H1 (cell line): ENCODE measurements around the gene CLDN2. TPM values are rescaled to one million over a fixed set of nuclear protein-coding genes. Genes with fewer than 3 reads are reported as not detected.

Experiments
- CTCF ChIA-PET: fragments of 300-600 bp; sonication (Branson Sonifier 250); formaldehyde crosslinking; loops from one replicate; lab custom pipeline; 2021; ENCODE audit not compliant: partially characterized antibody; lab: Charles Lee
- POLR2A ChIA-PET: fragments of 300-600 bp; sonication (Branson Sonifier 250); formaldehyde crosslinking; loops from one replicate; lab custom pipeline; 2021; ENCODE audit warnings: inconsistent platforms; ENCODE audit not compliant: partially characterized antibody; lab: Charles Lee
- DNase-seq, 2 experiments: peaks; one replicate each; pipeline versions ENCODE4 v3.0.0 to v3.0.0-alpha.2; 2010 to 2022; ENCODE audit warnings: low spot score in 2 of 2, low read depth in 1 of 2, mixed read lengths in 1 of 2
- FAIRE-seq: peaks from 2 replicates; lab custom pipeline; 2011; peaks lifted over from hg19 to GRCh38; lab: Jason Lieb, UNC
- H2AFZ ChIP-seq: 2 replicates; pipeline ENCODE4 v1.8.1; 2012; ENCODE audit warnings: low read length, inconsistent platforms
- H2AK5ac ChIP-seq: 2 replicates; pipeline ENCODE4 v1.6.1; 2013; ENCODE audit warnings: low read depth, low read length
- H2BK120ac ChIP-seq: replicated peaks from 2 replicates; pipeline ENCODE3; 2013; ENCODE audit warnings: low read depth, low read length, inconsistent platforms
- H2BK12ac ChIP-seq: 2 replicates; pipeline ENCODE4 v1.6.1; 2013; ENCODE audit warnings: low read depth, low read length
- H2BK15ac ChIP-seq: 2 replicates; pipeline ENCODE4 v1.6.1; 2013; ENCODE audit warnings: low read length
- H2BK20ac ChIP-seq: 2 replicates; pipeline ENCODE4 v1.6.1; 2013; ENCODE audit warnings: low read length
- H2BK5ac ChIP-seq: 2 replicates; pipeline ENCODE4 v1.6.1; 2013; ENCODE audit warnings: low read depth, low read length
- H3K14ac ChIP-seq: 2 replicates; pipeline ENCODE4 v1.6.1; 2013; ENCODE audit warnings: inconsistent platforms; ENCODE audit not compliant: insufficient read length
- H3K18ac ChIP-seq: 2 replicates; pipeline ENCODE4 v1.6.1; 2013; ENCODE audit warnings: low read length; ENCODE audit errors: extremely low read depth
- H3K23ac ChIP-seq: 2 replicates; pipeline ENCODE4 v1.6.1; 2013; ENCODE audit warnings: inconsistent platforms; ENCODE audit not compliant: insufficient read length
- H3K23me2 ChIP-seq: 2 replicates; pipeline ENCODE4 v1.6.1; 2013; ENCODE audit warnings: low read depth, low read length
- H3K27ac ChIP-seq: 2 replicates; pipeline ENCODE4 v1.6.1; 2011; ENCODE audit warnings: low read depth, low read length, inconsistent platforms
- H3K27me3 ChIP-seq, 4 experiments: replicated peaks in 1 of 4; 1 replicate in 1 of 4; 2 replicates in 3 of 4; pipeline versions ENCODE4 v1.6.1 to v1.8.1; 2011 to 2013; ENCODE audit warnings: low read length in 3 of 4, mild to moderate bottlenecking in 3 of 4, inconsistent platforms in 2 of 4, mixed read lengths in 2 of 4, moderate library complexity in 1 of 4; ENCODE audit not compliant: control insufficient read depth in 3 of 4, insufficient read depth in 3 of 4; ENCODE audit errors: extremely low read depth in 1 of 4
- H3K36me3 ChIP-seq, 4 experiments: 2 replicates each; pipeline versions ENCODE4 v1.6.1 to v1.8.1; 2011 to 2013; ENCODE audit warnings: mild to moderate bottlenecking in 4 of 4, low read length in 3 of 4, moderate library complexity in 2 of 4, control low read depth in 1 of 4, inconsistent platforms in 1 of 4; ENCODE audit not compliant: insufficient read depth in 4 of 4, control insufficient read depth in 2 of 4
- H3K4ac ChIP-seq: replicated peaks from 2 replicates; pipeline ENCODE3; 2013; ENCODE audit warnings: low read length, low read depth, mixed read lengths, inconsistent platforms; ENCODE audit not compliant: insufficient read length
- H3K4me1 ChIP-seq, 4 experiments: replicated peaks in 1 of 4; 1 replicate in 1 of 4; 2 replicates in 3 of 4; pipeline versions ENCODE4 v1.6.1 to v1.8.1; 2011 to 2013; ENCODE audit warnings: low read length in 3 of 4, inconsistent platforms in 2 of 4, mixed read lengths in 1 of 4; ENCODE audit not compliant: insufficient read depth in 4 of 4, control insufficient read depth in 3 of 4
- H3K4me2 ChIP-seq, 2 experiments: 2 replicates each; pipeline versions ENCODE4 v1.6.1 to v1.8.1; 2011 to 2013; ENCODE audit warnings: low read depth in 2 of 2, low read length in 2 of 2, control low read depth in 1 of 2, inconsistent platforms in 1 of 2, mild to moderate bottlenecking in 1 of 2; ENCODE audit not compliant: insufficient read depth in 1 of 2
- H3K4me3 ChIP-seq, 4 experiments: fragments of 200-600, 300-600 bp in 1 of 4; sonication (generic), shearing (Covaris generic), sonication (Bioruptor Twin) in 1 of 4; 2 replicates each; pipeline versions ENCODE4 v1.5.1 to v1.8.1; 2011 to 2016; ENCODE audit warnings: low read length in 4 of 4, low read depth in 3 of 4, control low read depth in 2 of 4, inconsistent platforms in 2 of 4, mild to moderate bottlenecking in 2 of 4, mixed read lengths in 1 of 4, moderate library complexity in 1 of 4; ENCODE audit not compliant: insufficient read depth in 2 of 4; ENCODE audit errors: extremely low read depth in 1 of 4
- H3K56ac ChIP-seq: replicated peaks from 2 replicates; pipeline ENCODE3; 2013; ENCODE audit warnings: low read depth, mild to moderate bottlenecking, mixed read lengths, low read length, inconsistent platforms; ENCODE audit not compliant: insufficient read length
- H3K79me1 ChIP-seq: 2 replicates; pipeline ENCODE4 v1.6.1; 2013; ENCODE audit warnings: low read depth, low read length, control low read depth
- H3K79me2 ChIP-seq, 2 experiments: 2 replicates each; pipeline versions ENCODE4 v1.6.1 to v1.8.1; 2012 to 2013; ENCODE audit warnings: low read length in 2 of 2, mild to moderate bottlenecking in 2 of 2, inconsistent platforms in 1 of 2; ENCODE audit not compliant: insufficient read depth in 2 of 2, control insufficient read depth in 1 of 2
- H3K9ac ChIP-seq, 4 experiments: replicated peaks in 1 of 4; 1 replicate in 1 of 4; 2 replicates in 3 of 4; pipeline versions ENCODE4 v1.6.1 to v1.8.1; 2011 to 2013; ENCODE audit warnings: low read depth in 3 of 4, low read length in 3 of 4, control low read depth in 2 of 4, mild to moderate bottlenecking in 2 of 4, moderate library complexity in 2 of 4, inconsistent platforms in 1 of 4; ENCODE audit errors: extremely low read depth in 1 of 4
- H3K9me3 ChIP-seq, 2 experiments: 2 replicates each; pipeline versions ENCODE4 v1.6.1 to v1.8.1; 2012 to 2013; ENCODE audit warnings: mild to moderate bottlenecking in 2 of 2, moderate library complexity in 2 of 2, control low read depth in 1 of 2, inconsistent platforms in 1 of 2, low read depth in 1 of 2, low read length in 1 of 2, mixed read lengths in 1 of 2; ENCODE audit not compliant: insufficient read depth in 2 of 2
- H4K20me1 ChIP-seq, 2 experiments: replicated peaks in 1 of 2; 2 replicates each; pipeline versions ENCODE3 to v1.8.1; 2011 to 2013; ENCODE audit warnings: inconsistent platforms in 2 of 2, low read length in 2 of 2, mild to moderate bottlenecking in 1 of 2; ENCODE audit not compliant: insufficient read depth in 2 of 2, control insufficient read depth in 1 of 2
- H4K5ac ChIP-seq: 2 replicates; pipeline ENCODE4 v1.6.1; 2013; ENCODE audit warnings: low read length, low read depth, mixed read lengths, inconsistent platforms; ENCODE audit not compliant: insufficient read length
- H4K8ac ChIP-seq: 2 replicates; pipeline ENCODE4 v1.8.0; 2013; ENCODE audit warnings: mild to moderate bottlenecking, moderate library complexity, low read length, inconsistent platforms; ENCODE audit not compliant: insufficient read depth; ENCODE audit errors: extremely low read depth
- H4K91ac ChIP-seq: replicated peaks from 2 replicates; pipeline ENCODE3; 2013; ENCODE audit warnings: low read length, mixed read lengths, inconsistent platforms; ENCODE audit not compliant: insufficient read length
- ATF3 ChIP-seq: IDR thresholded peaks from 2 replicates; pipeline ENCODE4 v1.6.1; 2011; ENCODE audit warnings: low read depth, mild to moderate bottlenecking, low read length; ENCODE audit not compliant: insufficient read depth
- BACH1 ChIP-seq: IDR thresholded peaks from 2 replicates; pipeline ENCODE4 v1.6.1; 2012; ENCODE audit warnings: low read length, improper control_type of control experiment
- CBX5 ChIP-seq: fragments of 300-800, 300-1000 bp; sonication (generic); IDR thresholded peaks from 2 replicates; pipeline ENCODE4 v1.7.1; 2016; ENCODE audit warnings: antibody characterized with exemption, low read length, low read depth
- CBX8 ChIP-seq: fragments of 300-800, 300-1000 bp; sonication (generic); IDR thresholded peaks from 2 replicates; pipeline ENCODE4 v1.7.1; 2016; ENCODE audit warnings: low read depth, low read length, borderline replicate concordance
- CHD1 ChIP-seq: IDR thresholded peaks from 2 replicates; pipeline ENCODE4 v1.6.1; 2012; ENCODE audit warnings: low read depth, low read length, improper control_type of control experiment
- JUND ChIP-seq: IDR thresholded peaks from 2 replicates; pipeline ENCODE4 v1.6.1; 2011; ENCODE audit warnings: mild to moderate bottlenecking, improper control_type of control experiment, low read length
- SIX5 ChIP-seq: IDR thresholded peaks from 2 replicates; pipeline ENCODE4 v1.6.1; 2011; ENCODE audit warnings: mild to moderate bottlenecking, low read depth, low read length
- SP1 ChIP-seq: IDR thresholded peaks from 2 replicates; pipeline ENCODE4 v1.6.1; 2011; ENCODE audit warnings: low read depth, low read length
- SP4 ChIP-seq: IDR thresholded peaks from 2 replicates; pipeline ENCODE4 v1.6.1; 2012; ENCODE audit warnings: low read length, inconsistent platforms
- TBP ChIP-seq: IDR thresholded peaks from 2 replicates; pipeline ENCODE4 v1.6.1; 2011; ENCODE audit warnings: low read depth, low read length, improper control_type of control experiment
- WGBS, 2 experiments: shearing (Covaris generic) in 1 of 2; methylation state at CpG; one replicate each; pipeline versions ENCODE4 v1.1.6 to v1.1.7; 2013 to 2015; ENCODE audit warnings: low lambda C conversion rate in 2 of 2, mixed read lengths in 2 of 2, inconsistent platforms in 1 of 2, low coverage in 1 of 2, missing lambda C conversion rate in 1 of 2; ENCODE audit not compliant: insufficient replicate concordance in 2 of 2, insufficient coverage in 1 of 2, insufficient read length in 1 of 2; ENCODE audit errors: extremely low coverage in 1 of 2, missing lambda C conversion rate in 1 of 2; 5-methylcytosine and 5-hydroxymethylcytosine counted together
- polyA plus RNA-seq, 7 experiments: library from polyadenylated mRNA; depleted of rRNA in 3 of 7; stranded (reverse) in 5 of 7; unstranded in 2 of 7; fragments of >200 nt in 5 of 7; fragments of 200-250 nt in 2 of 7; gene quantifications; 1 replicate in 5 of 7; 2 replicates in 1 of 7; 4 replicates in 1 of 7; pipeline versions ENCODE4 v1.2.1 to v1.2.3, GENCODE V29; 2011 to 2013; ENCODE audit warnings: missing spikeins in 2 of 7, mixed read lengths in 2 of 7
- total RNA-seq: library from RNA; stranded (reverse); fragmentation: NEBNext Ultra II Directional; extraction: Animal tissue kit (Norgen Biotek cat#: 25700); gene quantifications from 2 replicates; pipeline ENCODE4 v1.2.1, GENCODE V29; 2021

The CLDN2 gene
- total and polyA plus RNA-seq, 2 of the 8 experiments (the other 6 are each of a cell fraction or from before 2014, with no cell fraction given), result 0.02 TPM; not detected in 1

- Histone ChIP-seq H4K91ac (no peak overlapping the region), H3K79me1 (no peaks in the 10 kb centered on the region), H2BK12ac (no peak overlapping the region), H3K79me2 (no peaks in the 10 kb centered on the region), H2BK5ac (no peak overlapping the region), H3K4me2 (no peak overlapping the region), H4K20me1 (no peaks in the 10 kb centered on the region), H3K23me2 (no peaks in the 10 kb centered on the region), H3K23ac (no peak overlapping the region), H3K27ac (no peak overlapping the region), H3K9me3 (no peaks in the 10 kb centered on the region), H3K56ac (no peak overlapping the region), H3K4ac (no peak overlapping the region), H2BK20ac (no peak overlapping the region), H3K18ac (no peak overlapping the region), H4K5ac (no peak overlapping the region), H2AFZ (no peak overlapping the region), H4K8ac (no peak overlapping the region), H3K36me3 (no peaks in the 10 kb centered on the region), H2BK15ac (no peak overlapping the region), H3K4me1 (no peaks in the 10 kb centered on the region), H3K27me3 (no peaks in the 10 kb centered on the region), H2BK120ac (no peak overlapping the region), H3K14ac (no peak overlapping the region), H2AK5ac (no peak overlapping the region), H3K4me3 (no peak overlapping the region), H3K9ac (no peak overlapping the region)
- no peak for DNase-seq
- FAIRE-seq, result no peak
- 74% methylated on average over 3 of the region's 3 CpGs; no CpG with 5 or more reads in 1 of the 2 experiments for WGBS, 2 experiments
- CTCF ChIA-PET, result no interaction called here
- no peak for TF ChIP-seq SP1
- TF ChIP-seq TBP, result no peak
- TF ChIP-seq CBX8, result no peak
- TF ChIP-seq ATF3, result no peak
- no peak for TF ChIP-seq SIX5
- no peak for TF ChIP-seq JUND
- no peak for TF ChIP-seq CHD1
- no peak for TF ChIP-seq SP4
- no peak for TF ChIP-seq BACH1
- TF ChIP-seq CBX5, result no peak
- POLR2A ChIA-PET, result no interaction called here
Observed at GRCh38 chrX:106939566-106939965, 19.4 kb downstream of the CLDN2 start.
